Cardiac muscle cell (in vitro differentiated cells and primary cell): ENCODE measurements around the gene GPR31. TPM values are rescaled to one million over a fixed set of nuclear protein-coding genes. Genes with fewer than 3 reads are reported as not detected.
"Not testable (repeated sequence)": the region's sequence is repeated elsewhere in the genome, so short reads cannot be mapped to it uniquely, and the experiment has no call there.

ENCODE experiments used
- DNase-seq, 2 donors: peaks; one replicate each; pipeline versions ENCODE4 v3.0.0 to v3.0.0-alpha.2; 2010 to 2017; ENCODE audit warnings: low read depth in 1 of 2, low spot score in 1 of 2
- H3K27ac ChIP-seq: fragments of 200-600 bp; sonication (generic); 2 replicates; pipeline ENCODE4 v1.5.1; 2016
- H3K27me3 ChIP-seq: fragments of 200-600 bp; sonication (generic); 2 replicates; pipeline ENCODE4 v1.6.0; 2016; ENCODE audit warnings: control low read depth
- H3K36me3 ChIP-seq: fragments of 200-600 bp; sonication (generic); 2 replicates; pipeline ENCODE4 v1.5.1; 2016; ENCODE audit warnings: control low read depth
- H3K4me1 ChIP-seq: fragments of 200-600 bp; sonication (generic); 2 replicates; pipeline ENCODE4 v1.8.1; 2017; ENCODE audit warnings: low read depth, mild to moderate bottlenecking, mixed run types
- H3K4me3 ChIP-seq: fragments of 200-600 bp; sonication (generic); 2 replicates; pipeline ENCODE4 v1.5.1; 2016; ENCODE audit warnings: mild to moderate bottlenecking
- H3K9me3 ChIP-seq: fragments of 200-600 bp; sonication (generic); 2 replicates; pipeline ENCODE4 v1.5.1; 2017; ENCODE audit warnings: low read depth, mild to moderate bottlenecking, control low read depth
- polyA plus RNA-seq: library from polyadenylated mRNA; unstranded; fragments of >200 nt; fragmentation: Nextera tagmentation; extraction: Ambion mirVana; gene quantifications from 2 replicates; pipeline ENCODE4 v1.2.1, GENCODE V29; 2016
- total RNA-seq: library from RNA; depleted of rRNA; stranded (reverse); fragments of >200 nt; gene quantifications from 2 replicates; pipeline ENCODE4 v1.2.3, GENCODE V29; 2016
- TF ChIP-seq, protein P1 (sequence below): IDR thresholded peaks from 2 replicates; pipeline ENCODE4 v1.5.1; 2012; ENCODE audit warnings: low read depth, mild to moderate bottlenecking, low read length

GPR31 gene, protein sequence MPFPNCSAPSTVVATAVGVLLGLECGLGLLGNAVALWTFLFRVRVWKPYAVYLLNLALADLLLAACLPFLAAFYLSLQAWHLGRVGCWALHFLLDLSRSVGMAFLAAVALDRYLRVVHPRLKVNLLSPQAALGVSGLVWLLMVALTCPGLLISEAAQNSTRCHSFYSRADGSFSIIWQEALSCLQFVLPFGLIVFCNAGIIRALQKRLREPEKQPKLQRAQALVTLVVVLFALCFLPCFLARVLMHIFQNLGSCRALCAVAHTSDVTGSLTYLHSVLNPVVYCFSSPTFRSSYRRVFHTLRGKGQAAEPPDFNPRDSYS
- total RNA-seq (not detected in 2 replicates), polyA plus RNA-seq (not detected in 2 replicates)

DNA sequence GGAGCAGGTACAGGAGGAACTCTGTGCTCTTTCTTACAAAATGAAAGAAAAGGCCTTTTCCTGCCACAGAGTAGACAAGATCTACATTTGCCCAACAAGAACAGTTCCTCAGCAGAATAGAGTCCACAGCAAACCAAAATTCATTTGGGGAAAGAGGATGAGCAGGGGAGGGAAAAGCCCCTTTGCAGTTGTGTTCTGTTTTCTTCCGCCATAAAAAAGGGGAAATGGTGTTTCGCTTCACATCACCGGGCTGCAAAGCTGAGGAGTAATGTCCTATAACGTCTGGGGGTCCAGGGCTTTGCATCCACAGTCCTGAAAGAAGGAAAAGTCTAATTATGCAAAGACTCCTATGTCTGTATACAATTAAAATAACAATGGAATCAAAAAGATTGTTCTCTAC lies at the start of gene GPR31:
GPR31 (minus strand) TSS at position 118 of the 400 bp plus-strand sequence. CDS start 149 bp downstream, outside the sequence.
- Histone ChIP-seq H3K27me3 (peaks cover 43% of the 10 kb centered on the region), H3K9me3 (no peaks in the 10 kb centered on the region), H3K4me1 (no peaks in the 10 kb centered on the region), H3K27ac (no peak within 1 kb of the TSS), H3K36me3 (no peaks in the 10 kb centered on the region), H3K4me3 (no peak within 1 kb of the TSS)
- DNase-seq = no peak
- TF ChIP-seq, protein P1, sequence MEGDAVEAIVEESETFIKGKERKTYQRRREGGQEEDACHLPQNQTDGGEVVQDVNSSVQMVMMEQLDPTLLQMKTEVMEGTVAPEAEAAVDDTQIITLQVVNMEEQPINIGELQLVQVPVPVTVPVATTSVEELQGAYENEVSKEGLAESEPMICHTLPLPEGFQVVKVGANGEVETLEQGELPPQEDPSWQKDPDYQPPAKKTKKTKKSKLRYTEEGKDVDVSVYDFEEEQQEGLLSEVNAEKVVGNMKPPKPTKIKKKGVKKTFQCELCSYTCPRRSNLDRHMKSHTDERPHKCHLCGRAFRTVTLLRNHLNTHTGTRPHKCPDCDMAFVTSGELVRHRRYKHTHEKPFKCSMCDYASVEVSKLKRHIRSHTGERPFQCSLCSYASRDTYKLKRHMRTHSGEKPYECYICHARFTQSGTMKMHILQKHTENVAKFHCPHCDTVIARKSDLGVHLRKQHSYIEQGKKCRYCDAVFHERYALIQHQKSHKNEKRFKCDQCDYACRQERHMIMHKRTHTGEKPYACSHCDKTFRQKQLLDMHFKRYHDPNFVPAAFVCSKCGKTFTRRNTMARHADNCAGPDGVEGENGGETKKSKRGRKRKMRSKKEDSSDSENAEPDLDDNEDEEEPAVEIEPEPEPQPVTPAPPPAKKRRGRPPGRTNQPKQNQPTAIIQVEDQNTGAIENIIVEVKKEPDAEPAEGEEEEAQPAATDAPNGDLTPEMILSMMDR = no peak

DNA sequence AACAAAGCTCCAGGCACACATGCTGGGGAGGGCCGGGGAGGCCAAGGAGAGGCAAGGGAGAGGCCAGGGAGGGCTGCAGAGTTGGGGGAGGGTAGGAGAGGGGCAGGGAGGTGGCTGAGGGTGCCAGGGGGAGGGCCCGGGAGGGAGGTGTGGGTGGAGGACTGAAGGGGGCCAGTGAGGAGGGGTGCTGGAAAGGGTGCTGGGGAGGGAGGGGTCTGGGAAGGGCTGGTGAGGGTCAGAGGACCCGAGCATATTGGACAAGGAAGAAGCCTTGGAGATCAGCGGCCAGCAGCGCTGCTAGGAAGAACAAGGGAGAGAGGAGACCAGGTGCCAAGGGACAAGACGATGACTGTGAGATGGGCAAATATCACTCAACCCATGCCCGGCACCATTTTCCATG lies 49.7 kb upstream of the GPR31 start:
- H3K4me3 ChIP-seq = no peak overlapping the region
- no peak for DNase-seq
- H3K9me3 ChIP-seq = no peaks in the 10 kb centered on the region
- no peaks in the 10 kb centered on the region for H3K27me3 ChIP-seq
- H3K36me3 ChIP-seq = no peaks in the 10 kb centered on the region
- TF ChIP-seq, protein P1 = no peak
- no peak overlapping the region for H3K27ac ChIP-seq
- H3K4me1 ChIP-seq = no peaks in the 10 kb centered on the region

DNA sequence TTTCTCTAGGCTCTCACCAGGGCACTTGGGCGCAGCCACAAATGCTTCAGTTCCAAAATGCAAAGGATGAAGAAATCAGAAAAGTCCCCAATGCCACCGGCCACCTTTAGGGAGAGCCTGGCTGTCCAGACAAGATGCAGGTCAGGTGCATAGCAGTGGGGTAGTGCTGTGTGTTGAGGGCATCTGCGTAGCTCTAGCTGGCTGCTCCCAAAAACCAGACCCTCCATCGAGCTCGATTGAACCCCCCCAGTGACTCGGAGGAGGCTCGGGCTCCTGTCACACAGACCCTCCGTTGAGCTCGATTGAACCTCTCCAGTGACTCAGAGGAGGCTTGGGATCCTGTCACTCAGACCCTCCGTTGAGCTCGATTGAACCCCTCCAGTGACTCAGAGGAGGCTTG lies 47.5 kb upstream of the GPR31 start:
- not testable (repeated sequence) for H3K27me3 ChIP-seq, H3K4me1 ChIP-seq, H3K9me3 ChIP-seq, DNase-seq, H3K36me3 ChIP-seq, H3K27ac ChIP-seq, H3K4me3 ChIP-seq

DNA sequence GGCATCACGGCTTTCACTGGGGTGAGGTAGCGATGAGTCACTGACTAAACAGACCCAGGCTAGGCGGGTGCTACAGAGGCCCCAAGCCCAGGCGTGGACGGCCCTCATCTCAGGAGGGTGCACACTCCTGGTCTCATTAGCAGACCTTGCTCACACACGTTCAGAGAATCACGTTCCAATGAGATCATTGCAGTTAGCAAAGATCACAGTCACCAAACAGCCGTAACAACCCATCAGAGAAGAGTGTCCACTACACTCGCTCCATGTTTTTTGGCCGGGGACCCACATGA lies 46.2 kb upstream of the GPR31 start:
- H3K27me3 ChIP-seq, H3K9me3 ChIP-seq, H3K27ac ChIP-seq, H3K4me1 ChIP-seq, H3K36me3 ChIP-seq, H3K4me3 ChIP-seq: not testable (repeated sequence)
- peak in 1 of 2 donors; percentile 9 for DNase-seq

DNA sequence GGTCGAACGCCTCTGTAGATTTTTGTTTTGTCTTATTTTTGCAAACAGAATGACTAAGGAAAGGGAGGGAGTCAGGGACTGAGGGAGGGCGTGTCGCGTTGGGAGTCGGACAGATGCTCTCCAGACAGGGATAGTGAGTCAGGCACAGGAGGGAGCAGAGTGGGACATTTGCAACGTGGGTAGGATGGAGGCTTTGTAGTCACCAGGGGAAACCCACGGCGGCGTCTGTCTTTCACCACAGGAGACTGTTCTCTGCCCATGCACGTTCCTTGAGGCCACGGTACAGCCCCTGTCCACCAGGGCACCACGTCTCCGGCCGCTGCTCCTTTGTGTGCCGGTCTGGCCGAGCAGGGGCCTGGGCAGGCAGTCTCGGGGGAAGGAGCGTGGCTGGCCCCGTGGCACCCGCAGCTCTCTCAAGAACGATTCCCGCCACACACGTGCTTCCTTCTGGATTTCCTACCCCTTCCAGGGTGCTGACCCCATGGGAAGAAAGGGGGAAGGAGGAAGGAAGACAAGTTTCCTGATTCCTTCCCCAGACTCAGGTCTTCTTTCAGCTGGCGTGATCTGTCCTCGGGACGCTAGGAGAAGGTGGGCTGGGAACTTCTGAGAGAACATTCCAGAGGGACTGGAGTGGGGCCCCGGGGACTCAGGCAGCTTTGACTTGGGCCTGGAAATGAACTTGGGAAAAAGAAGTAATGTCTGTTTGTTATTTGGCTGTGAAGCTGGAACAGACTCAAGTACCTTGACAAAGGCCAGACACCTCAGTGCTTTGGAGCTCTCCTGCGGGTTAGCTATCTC lies 45.7 kb upstream of the GPR31 start:
- not testable (repeated sequence) for H3K27ac ChIP-seq, DNase-seq, H3K4me3 ChIP-seq, H3K4me1 ChIP-seq, H3K36me3 ChIP-seq, H3K9me3 ChIP-seq, H3K27me3 ChIP-seq

DNA sequence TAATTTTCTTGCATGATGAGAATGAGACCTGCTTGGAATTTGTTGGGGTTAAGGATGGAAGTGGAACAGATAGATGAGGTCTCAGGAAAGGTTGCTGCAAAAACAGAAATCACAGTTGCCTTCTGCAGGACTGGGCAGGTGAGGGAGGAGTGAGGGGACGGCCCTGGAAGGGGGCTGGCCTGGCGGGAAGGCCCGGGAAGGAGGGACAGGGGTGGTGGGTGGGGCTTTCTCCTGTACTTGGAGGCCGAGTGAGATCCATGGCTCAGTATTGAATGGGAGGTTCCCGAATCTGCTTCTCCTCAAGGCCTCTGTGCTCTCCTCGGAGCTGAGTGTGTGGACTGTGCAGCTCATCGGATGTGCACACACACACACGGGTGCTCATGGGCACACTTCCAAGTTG lies 44.8 kb upstream of the GPR31 start:
- DNase-seq, H3K27ac ChIP-seq, H3K4me3 ChIP-seq, H3K4me1 ChIP-seq, H3K27me3 ChIP-seq, H3K36me3 ChIP-seq, H3K9me3 ChIP-seq: not testable (repeated sequence)

DNA sequence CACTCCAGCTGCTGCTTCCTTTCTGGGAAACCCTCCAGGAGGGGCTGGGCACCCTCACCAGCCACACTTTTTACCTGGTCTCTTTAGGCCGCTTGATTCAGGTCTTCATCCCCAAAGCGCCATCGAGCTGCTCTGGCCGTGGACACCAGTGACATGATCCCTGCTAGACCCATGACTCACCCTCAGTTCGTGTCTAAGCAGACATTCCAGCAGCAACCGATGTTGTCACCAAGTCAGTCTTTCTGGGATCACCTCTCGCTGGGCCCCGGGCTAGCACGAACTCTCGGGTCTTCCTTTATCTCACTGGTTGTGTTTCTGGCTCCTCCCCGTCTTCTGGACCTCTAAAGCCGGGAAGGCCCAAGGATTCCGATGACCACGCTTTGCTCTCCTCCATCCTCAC lies 43.0 kb upstream of the GPR31 start:
- Histone ChIP-seq H3K36me3 (no peaks in the 10 kb centered on the region), H3K27me3 (no peaks in the 10 kb centered on the region), H3K9me3 (no peaks in the 10 kb centered on the region), H3K4me3 (no peak overlapping the region), H3K4me1 (no peaks in the 10 kb centered on the region), H3K27ac (no peak overlapping the region)
- TF ChIP-seq, protein P1 = no peak
- no peak for DNase-seq

DNA sequence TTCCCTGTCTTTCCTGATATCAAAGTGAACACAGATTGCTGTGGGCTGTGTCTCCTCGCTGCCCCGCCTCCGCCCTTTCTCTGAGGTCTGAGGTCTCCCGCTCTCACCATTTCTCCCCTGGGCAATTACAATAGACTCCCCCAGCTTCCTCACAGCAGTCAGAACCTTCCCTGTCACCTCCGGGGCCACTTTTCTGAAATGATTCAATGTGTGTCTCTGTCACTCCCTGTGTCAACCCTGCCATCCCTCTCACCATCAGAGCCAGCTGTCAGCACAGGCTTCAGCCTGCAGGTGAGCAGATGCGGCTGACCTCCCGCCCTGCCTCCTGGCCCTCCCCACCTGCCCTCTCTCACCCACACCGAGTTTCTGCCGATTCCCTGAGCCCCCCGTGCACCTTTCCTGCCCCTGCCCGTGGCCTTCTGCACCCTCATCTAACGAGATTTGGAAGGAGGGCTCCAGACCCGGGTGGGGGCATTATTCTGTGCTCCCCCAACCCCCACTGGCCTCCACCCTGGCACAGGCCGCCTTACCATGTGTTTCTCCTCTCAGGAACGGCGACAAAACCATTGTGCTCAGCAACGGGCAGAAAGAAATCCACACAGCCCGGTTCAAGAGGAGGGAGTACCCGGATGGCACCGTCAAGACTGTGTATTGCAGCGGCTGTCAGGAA lies 38.3 kb upstream of the GPR31 start:
- not testable (repeated sequence) for H3K27ac ChIP-seq, H3K4me1 ChIP-seq, H3K9me3 ChIP-seq, DNase-seq, H3K36me3 ChIP-seq, H3K4me3 ChIP-seq, H3K27me3 ChIP-seq

DNA sequence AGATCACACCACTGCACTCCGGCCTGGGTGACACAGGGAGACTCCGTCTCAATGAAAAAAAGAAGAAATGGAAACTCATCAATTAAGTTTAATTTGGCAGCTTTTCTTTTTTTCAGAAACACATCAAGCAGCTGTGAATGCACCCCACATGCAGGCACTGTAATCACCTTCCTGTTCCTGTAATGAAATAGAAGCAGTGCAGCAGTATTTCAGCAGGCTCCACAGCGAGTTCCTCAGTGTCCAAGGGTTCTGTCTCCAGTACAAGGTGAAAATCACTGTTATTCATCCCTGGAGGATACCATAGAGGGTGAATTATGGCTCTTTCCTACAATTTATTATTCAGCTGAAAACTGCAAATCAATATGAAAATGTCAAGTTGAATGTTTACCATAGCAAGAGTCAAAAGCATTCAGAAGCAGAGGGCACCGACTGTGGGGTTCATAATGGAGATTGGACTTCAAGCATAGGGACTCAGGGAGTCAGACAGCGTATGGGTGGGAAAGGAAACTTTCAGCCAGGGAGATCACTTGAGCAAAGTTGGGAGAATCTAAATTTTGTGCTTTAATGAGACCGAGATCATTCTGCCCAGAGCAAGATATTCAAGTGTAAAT lies 35.8 kb upstream of the GPR31 start:
- not testable (repeated sequence) for H3K27ac ChIP-seq, H3K9me3 ChIP-seq, H3K27me3 ChIP-seq, H3K4me3 ChIP-seq, DNase-seq, H3K4me1 ChIP-seq, H3K36me3 ChIP-seq

DNA sequence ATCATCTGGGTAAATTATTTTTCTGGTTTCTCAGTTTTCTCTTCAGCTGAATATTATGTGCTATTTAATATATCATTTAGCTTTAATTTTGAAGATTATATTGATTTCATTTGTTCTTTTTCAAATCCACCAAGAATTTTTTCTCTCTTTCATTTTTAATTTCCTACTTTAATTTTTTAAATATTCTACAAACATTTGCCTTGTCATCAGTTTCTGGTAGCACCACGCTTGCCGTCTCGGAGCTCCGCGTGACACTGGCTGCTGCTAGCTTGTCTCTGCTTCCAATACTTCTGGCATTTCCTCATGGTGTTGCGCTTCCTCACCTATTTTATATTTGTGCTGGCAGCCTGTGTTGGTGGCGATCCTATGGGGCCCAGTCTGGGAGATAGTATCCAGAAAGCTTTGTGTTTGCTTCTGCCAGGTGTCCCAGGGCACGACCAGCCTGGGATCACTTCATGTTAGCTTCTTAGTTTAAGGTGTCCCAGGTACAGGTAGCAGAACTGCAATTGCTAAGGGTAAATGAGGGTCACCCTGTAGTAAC lies 33.3 kb upstream of the GPR31 start:
- not testable (repeated sequence) for H3K27me3 ChIP-seq, H3K4me1 ChIP-seq, DNase-seq, H3K27ac ChIP-seq, H3K36me3 ChIP-seq, H3K4me3 ChIP-seq, H3K9me3 ChIP-seq
